A172 (cell line): Measurements from ENCODE around the gene XKR7. TPM values are rescaled to one million over a fixed set of nuclear protein-coding genes. Genes with fewer than 3 reads are reported as not detected.
"Not testable (repeated sequence)": the region's sequence is repeated elsewhere in the genome, so short reads cannot be mapped to it uniquely, and the experiment has no call there.

Source experiments
- DNase-seq: peaks from one replicate; pipeline ENCODE4 v3.0.0-alpha.2; 2015; ENCODE audit warnings: low spot score
- total RNA-seq: library from RNA; depleted of rRNA; stranded (reverse); fragments of >200 nt; shearing (Covaris generic); gene quantifications from 2 replicates; pipeline ENCODE4 v1.2.3, GENCODE V29; 2014

The XKR7 gene
- total RNA-seq, 1 experiment from 2014 or later: not detected

DNA sequence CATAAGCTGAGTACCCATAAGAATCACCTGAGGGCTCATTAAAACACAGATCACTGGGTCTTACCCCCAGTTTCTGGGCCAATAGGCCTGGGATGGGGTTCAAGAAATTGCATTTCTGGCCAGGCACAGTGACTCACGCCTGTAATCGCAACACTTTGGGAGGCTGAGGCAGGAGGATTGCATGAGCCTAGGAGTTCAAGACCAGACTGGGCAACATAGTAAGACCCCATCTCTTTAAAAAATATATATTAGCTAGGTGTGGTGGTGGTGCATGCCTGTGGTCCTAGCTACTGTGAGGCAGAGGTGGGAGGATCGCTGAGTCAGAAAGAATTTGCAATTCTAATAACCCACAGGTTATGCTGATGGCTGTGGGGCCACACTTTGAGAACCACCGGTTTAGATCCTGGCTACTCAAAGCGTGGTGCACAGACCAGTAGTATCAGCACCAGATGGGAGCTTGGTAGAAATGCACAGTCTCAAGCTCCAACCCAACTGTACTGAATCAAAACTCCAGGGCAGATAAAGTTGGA is 44.3 kb downstream of the XKR7 start:
- no peak for DNase-seq

DNA sequence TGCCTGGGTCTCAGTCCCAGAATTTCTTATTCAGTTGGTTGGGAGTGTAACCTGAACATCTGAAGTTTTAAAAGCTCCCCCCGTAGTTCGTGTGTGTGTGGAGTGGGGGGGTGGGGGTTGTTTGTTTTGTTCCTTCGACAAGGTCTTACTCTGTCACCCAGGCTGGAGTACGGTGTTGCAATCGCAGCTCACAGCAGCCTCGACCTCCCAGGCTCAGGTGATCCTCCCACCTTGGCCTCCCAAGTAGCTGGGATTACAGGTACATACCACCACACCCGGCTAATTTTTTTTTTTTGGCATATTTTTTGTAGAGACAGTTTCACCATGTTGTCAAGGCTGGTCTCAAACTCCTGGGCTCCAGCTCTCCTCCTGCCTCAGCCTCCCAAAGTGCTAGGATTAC is 45.4 kb downstream of the XKR7 start:
- no peak for DNase-seq

DNA sequence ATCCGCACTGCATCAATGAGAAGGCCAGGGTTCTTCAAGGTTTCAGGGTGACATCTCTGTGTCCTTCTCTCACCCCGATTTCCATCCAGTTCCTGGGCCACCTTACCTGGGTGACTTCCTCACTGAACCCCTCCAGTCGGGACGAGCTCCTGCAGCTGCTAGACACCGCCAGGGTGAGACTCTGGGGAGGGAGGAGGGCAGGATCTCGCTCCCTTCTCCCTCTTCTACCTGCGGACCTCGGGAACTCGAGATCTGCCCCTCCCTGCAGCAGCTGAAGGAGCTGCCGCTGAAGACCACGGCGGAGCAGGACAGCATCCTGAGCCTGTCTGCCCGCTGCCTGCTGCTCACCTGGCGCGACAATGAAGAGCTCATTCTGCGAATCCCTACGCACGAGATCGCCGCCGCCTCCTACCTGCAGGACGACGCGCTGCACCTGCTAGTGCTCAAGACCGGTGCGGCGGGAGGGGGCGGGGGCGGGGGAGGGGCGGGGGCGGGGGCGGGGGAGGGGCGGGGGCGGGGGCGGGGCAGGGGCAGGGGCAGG is 49.8 kb downstream of the XKR7 start:
- no peak for DNase-seq

DNA sequence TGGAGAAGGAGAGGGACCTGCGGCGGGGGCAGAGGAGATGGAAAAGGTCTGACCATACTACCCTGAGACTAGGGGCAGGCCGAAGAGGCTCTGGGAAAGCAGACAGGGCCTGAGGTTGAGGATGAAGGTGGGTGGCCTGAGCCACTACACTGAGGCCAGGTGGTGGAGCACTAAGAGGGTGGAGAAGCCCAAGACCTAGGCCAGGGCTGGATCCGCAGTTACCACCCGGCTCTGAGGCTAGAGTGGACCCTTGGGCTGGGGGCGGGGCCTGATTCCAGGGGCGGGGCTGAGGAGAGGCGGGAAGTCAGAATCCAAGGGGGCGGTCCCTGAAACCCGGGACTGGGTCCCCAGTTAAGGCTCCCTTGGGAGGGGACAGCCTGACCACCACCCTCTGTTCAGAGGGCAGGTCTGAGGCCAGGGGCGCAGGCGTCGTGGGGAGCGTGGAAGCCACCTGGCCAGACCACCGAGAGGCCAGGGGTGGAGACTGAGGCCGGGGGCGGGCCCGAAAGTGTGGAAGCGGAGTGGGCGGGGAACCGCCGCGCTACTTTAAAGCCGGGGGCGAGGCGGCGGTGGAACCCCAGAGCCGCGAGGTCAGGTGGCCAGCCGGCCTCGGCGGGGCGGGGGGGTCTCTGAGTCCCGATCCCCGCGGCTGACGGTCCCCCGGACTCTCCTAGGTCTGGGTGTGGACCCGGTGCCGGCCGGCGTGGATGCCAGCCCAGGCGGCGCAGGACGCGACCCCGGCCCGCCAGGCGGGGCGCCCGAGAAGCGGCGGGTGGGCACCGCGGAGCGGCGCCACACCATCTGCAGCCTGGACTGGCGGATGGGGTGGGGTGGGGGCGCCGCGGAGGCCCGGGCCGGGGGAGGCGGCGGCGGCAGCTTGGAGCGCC is 50.6 kb downstream of the XKR7 start:
- DNase-seq: no peak

DNA sequence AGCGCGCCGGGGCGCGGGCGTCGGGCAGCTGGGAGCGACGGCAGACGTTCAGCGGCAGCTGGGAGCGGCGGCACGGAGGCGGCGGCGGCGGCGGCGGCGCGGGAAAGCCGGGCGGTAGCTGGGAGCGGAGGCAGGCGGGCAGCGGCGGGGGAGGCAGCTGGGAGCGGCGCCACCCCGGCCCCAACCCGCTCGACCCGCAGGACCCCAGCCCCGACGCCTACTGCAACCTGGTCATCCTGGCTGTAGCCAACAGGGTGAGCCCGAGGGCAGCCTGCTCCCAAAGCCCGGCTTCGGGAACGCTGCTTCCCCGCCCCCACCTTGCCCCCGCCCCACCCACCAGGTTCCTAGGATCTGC is 51.2 kb downstream of the XKR7 start:
- DNase-seq: no peak

DNA sequence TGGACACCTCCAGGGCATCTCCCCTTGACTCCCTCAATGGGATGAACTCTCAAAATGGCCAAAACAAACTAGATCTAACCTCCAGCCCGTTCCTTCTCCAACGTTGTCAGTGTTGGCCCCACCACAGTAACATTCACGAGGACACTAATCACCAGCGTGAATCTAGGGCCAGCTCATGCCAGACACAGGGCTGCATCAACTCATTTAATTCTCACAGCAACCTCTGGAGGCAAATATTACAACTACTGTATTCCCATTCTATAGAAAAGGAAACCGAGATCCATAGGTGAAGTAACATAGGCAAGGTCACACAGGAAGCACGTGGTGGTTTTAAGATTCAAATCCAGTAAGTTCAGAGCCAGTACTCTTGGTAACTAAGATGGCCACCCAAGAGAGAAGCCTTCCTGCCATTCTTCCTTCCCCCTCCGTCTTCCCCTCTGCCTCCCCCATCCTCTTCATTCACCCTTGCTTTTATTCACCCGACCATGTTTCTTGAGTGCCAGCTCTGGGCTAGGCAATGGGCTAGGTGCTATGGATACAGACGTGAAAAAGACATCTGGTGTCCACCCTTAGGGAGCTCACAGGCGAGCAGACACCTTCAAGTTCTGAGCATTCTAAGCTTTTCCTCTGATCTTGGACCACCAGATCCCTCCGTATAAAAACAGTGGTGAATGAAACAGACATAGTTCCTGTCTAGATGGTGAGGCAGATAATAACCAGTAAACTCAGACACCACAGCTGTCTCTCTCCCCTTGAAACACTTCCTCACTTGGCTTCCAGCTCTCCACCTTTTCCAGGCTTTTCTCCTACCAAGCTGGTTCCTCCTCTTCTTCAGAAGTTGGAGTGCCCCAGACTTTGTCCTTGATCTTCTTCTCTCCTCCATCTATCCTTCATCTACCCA is 51.9 kb downstream of the XKR7 start:
- DNase-seq: no peak

DNA sequence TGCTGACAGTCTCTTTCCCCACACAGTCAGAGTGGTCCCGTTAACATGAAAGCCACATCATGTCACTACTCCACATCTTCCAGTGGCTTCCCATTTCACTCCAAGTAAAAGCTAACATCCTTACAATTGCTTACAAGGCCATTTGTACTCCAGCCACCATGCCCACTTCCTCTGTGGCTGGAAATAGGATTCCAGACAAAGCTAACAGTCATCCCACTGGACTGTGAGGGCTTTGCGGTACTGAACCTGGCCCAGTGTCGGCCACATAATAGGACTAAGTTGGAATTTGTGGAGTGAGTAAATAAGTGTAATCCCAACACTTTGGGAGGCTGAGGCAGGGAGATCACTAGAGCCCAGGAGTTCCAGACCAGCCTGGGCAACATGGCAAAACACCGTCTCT is 53.1 kb downstream of the XKR7 start:
- no peak for DNase-seq

DNA sequence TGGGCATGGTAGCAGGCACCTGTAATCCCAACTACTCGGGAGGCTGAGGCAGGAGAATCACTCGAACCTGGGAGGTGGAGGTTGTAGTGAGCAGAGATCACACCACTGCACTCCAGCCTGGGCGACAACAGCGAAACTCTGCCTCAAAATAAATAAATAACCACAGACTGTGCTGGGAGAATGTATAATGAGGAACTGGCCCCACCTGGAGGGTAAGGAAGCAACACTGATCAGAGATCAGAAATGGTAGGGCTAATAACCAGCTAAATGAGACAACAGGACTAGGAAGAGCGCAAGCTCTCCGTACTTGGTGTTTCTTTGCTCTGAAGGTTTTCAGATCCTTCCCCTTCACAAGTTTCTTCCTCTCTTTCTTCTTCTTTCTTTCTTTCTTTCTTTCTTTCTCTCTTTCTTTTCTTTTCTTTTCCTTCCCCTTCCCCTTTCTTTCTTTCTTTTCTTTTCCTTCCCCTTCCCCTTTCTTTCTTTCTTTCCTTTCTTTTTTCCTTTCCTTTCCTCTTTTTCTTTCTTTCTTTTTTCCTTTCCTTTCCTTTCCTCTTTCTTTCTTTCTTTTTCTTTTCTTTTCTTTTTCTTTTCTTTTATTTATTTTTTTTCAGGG is 56.8 kb downstream of the XKR7 start:
- no peak for DNase-seq

DNA sequence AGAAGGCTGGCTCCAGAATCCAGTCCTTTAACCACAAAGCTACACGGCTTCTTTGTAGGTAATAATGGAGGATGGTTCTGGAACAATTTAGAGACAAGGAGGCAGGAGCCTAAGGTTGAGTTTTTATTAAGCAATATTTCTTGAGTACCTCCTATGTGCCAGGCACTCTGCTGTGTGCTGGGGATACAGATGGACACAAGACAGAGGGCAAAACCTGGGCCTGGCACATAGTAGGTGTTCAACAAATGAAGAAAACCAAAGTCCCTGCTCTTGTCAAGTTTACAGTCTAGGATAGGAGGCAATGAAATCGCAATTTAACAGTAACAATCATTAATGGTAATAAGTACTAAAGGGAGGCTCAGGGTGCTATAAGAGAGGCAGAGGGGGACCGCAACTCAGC is 59.7 kb downstream of the XKR7 start:
- no peak for DNase-seq

DNA sequence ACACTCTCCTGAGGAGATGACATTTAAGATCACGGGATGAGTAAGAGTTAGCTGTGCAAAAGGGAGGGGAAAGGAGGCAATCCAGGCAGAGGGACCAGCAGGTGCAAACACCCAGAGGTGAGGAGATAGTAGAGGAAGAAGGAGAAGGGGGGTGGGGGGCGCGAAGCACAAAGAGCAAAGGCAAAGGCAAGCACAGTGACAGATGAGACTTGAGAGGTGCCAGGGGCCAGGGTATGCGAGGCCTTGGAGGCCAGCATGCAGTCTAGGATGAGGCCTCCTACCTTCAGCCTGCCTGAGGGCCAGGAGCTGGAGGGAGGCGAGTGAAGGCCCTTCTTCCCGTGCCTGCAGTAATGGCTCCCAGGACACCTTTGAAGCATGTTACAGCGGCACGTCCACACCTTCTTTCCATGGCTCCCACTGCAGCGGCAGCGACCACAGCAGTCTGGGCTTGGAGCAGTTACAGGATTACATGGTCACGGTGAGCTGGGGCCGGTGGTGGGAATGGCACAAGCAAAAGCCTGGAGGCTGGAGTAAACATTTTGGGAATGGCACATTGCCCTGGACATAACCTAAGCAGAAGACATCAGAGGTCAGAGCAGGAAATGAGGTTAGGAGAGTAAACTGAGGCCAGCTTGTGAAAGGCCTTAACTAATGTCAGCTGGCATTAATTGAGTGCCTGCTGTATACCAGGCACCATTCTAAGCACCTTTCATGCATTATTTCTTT is 60.9 kb downstream of the XKR7 start:
- no peak for DNase-seq

DNA sequence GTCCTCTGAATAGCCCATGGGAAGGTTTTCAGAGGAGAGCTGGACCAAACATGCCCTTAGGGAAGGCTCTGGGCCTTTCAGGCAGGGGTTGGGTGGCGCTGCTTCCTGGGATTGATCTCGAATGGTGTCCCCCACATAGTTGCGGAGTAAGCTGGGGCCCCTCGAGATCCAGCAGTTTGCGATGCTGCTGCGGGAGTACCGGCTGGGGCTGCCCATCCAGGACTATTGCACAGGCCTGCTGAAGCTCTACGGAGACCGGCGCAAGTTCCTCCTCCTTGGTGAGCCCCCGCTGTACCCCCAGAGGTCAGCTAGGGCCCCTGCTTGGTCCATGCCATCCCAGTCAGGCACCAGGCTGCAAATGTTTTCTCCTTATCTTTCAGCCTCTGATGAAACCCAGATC is 61.6 kb downstream of the XKR7 start:
- DNase-seq: no peak

DNA sequence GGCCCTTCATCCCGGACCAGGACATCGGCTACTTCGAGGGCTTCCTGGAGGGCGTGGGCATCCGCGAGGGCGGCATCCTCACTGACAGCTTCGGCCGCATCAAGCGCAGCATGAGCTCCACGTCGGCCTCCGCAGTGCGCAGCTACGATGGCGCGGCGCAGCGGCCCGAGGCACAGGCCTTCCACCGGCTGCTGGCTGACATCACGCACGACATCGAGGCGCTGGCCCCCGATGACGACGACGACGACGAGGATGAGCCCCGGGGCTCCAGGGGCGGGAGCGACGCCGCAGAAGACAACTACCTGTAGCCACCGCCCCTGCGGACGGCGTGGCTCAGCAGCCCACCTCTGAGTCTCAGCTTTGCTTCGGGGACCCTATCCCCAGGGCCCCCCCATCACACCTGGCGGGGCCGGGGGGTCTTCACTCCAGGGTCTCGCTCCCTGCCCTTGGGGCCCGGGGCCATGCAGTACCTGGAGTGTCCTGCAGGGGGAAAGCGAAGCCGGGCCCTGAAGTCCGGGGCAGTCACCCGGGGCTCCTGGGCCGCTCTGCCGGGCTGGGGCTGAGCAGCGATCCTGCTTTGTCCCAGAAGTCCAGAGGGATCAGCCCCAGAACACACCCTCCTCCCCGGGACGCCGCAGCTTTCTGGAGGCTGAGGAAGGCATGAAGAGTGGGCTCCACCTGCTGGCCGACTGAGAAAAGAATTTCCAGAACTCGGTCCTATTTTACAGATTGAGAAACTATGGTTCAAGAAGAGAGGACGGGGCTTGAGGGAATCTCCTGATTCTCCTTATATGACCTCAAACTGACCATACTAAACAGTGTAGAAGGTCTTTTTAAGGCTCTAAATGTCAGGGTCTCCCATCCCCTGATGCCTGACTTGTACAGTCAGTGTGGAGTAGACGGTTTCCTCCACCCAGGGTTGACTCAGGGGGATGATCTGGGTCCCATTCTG is 63.3 kb downstream of the XKR7 start:
- DNase-seq: peak; percentile 82

DNA sequence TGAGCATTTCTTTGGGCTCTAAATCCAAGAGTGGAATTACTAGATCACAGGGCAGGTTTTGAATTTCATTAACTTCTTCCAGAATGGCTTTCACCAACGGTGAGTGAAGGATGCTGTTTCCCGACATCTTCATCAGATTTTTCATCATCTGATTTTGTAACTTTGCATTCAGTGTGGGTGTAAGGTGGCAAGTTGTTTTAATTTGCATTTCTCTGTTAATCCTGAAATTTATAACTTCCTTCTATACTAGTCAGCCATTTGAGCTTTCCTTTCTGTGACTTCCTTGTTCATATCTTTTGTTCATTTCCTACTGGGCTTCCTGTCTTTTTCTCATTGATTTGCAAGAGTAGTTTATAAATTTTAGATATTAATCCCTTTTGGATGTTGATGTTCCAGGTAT is 65.4 kb downstream of the XKR7 start:
- no peak for DNase-seq

DNA sequence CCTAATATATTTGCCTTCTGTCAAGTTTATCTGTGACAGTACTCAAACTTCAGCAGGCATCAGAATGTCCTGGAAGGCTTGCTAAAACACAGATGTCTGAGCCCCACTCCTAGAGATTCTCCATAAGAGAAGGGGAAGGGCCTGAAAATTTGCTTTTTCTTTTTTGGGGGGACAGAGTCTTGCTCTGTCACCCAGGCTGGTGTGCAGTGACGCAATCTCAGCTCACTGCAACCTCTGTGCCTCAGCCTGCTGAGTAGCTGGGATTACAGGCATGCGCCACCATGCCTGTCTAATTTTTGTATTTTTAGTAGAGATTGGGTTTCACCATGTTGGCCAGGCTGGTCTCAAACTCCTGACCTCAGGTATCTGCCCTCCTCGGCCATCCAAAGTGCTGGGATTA is 65.8 kb downstream of the XKR7 start:
- not testable (repeated sequence) for DNase-seq

DNA sequence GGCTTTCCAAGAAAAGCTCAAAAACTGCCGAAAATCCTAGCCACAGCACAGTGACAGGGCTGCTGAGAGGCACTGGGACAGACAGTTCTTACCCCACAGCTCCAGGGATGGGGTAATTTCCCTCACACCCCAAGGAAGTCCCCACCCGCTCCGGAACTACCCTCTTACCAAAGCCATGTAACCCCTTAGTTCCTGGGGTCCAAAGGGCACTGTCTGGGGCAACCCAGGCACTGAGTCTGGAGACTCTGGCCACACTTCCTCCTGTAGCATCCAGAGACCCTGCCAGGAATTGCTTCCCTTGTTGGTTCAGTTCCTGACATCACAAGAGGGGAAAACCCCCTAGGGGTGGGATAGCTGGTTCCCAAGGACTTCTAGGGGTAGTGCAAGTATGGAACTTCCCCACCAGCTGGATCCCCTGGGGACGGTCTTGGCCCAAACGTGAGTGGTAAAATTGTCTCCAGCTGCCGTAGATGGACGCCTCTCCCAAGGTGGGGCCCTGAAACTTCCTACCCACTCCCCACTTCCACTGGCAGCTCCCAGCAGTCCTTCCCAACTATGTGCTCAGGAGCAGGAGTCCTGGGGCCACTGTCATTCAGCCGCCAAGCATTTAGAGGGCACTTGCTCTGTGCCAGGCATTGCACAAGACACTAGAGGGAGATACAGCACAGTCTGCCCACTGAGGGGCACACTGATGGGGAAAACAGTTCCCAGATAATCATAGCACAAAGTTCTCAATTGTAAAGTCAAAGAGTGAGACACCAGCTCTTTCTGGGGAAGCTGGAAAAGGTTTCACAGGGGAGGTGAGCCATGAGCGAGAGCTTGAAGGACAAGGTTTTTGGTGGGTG is 66.9 kb downstream of the XKR7 start:
- no peak for DNase-seq

DNA sequence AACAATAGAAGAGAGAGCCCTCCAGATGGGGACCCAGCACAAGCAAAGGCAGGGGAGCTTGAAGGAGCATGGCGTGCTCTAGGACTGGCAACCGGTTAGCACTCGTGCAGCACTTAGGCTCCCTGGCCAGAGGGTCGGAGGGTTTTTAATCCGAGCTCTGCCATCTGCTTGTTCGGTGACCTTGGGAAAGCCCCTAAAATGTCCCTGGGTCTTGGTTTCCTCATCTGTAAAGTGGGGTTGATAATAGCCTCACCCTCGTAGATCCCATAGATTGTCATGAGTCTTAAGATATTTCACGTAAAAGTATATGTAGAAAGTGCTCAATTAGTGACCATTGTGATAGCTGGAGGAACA is 67.5 kb downstream of the XKR7 start:
- no peak for DNase-seq

DNA sequence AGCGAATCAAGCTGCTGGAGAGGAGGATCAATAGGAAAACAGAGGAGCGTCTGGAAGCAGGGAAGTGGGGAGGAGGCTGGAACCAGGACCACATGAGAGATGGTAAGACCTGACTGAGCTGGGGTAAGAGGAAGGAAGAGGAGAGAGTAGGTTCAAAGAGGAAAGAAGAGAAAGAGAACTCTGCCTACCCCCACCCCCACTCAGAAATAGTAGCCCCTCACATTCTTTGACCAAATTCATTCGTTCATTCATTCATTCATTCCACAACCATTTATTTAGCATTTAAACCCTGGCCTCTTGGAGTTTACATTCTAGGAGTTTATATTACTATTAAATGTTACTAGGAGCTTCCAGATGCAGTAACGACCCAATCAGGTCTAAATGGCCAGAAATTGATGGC is 68.3 kb downstream of the XKR7 start:
- DNase-seq: no peak

DNA sequence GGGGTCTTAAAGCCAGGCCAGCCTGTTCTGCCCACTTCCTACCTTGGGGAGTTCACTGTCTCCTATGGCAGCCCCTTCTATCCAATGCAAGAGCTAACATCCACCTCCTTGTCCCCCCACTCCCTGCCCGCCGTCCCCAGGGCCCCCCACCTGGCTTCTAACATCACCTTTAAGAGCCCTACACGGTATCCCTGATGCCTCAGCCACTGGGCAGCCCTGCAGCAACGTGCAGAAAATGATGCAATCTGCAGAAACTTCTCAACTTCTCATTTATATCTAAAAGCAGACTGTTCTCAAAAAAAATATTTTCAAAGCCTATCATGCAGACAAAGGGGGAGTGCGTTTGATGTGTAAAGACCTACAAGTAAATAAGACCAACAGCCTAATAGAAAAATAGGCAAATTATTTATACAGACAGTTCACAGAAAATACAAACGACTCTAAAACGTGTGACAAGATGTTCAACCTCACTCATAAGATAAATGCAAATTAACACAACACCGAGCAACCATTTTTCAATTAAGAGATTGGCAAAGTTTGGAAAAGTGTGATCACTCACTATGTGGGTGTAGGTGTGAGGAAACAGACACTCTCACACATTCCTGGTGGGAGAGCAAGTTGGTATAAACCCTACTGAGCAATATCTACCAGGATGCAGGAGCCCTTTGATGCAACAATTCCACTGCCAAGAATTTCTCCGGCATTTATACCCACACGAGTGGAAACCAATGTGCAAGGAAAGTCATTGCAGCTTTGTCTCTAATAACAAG is 69.0 kb downstream of the XKR7 start:
- DNase-seq: no peak

DNA sequence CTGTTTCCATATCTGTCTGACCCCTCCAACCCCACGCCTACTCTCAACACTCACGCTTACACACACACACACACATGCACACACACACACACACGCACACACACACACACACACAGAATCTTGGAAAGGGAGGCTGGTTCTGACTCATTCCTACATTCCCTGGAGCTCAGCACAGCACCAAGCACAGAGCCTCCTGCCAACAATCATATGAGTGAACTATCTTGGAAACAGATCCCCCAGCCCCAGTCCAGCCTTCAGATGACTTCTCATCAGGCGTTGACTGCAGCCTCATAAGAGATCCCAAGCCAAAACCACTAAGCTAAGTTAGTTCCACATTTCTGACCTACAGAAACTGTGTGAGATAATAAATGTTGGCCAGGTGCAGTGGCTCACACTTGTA is 70.0 kb downstream of the XKR7 start:
- no peak for DNase-seq
